ENCODE data around the gene PTPRK. TPM values are rescaled to one million over a fixed set of nuclear protein-coding genes. Genes with fewer than 3 reads are reported as not detected.

PTPRK gene
- total and polyA plus RNA-seq, 2 donors (not counting 1 experiment from before 2014, with no cell fraction given): 16.2 to 18.7 TPM

DNA sequence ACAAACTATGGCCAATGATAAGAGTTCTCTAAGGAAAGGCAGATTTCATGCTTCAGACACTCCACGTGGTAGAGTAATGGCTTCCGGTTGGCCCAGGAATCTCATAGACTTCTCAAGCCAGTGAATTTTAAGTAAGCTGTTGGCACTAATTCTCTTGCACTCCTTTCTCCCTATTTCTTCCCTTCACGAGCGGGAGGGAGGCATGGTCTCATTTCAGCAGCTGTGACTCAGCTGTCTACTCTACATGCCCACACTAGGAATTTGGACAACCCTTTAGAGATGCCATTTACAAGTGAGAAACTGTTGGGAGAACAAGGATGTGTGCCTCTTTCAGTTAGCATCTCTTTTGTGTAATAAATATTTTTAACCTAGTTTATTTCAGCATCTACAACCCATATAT, 107.7 kb downstream of the PTPRK start:
- Mint-ChIP-seq H3K9me3 (ENCODE audit: insufficient read depth) (no peaks in the 10 kb centered on the region), H3K27ac (no peak overlapping the region), H3K27me3 (no peaks in the 10 kb centered on the region), H3K4me1 (no peaks in the 10 kb centered on the region), H3K4me3 (no peak overlapping the region)
- no peak for DNase-seq
- TF ChIP-seq CTCF (IDR thresholded peaks at IDR 0.05): no peak
- H3K27ac ChIP-seq (ENCODE audit: low read length in 2 of 2): no peak overlapping the region
- H2AFZ ChIP-seq (ENCODE audit: insufficient read depth, low read depth, low read length, poor library complexity, severe bottlenecking): no peak overlapping the region
- no peaks in the 10 kb centered on the region for H3K4me1 ChIP-seq (ENCODE audit: control insufficient read depth in 2 of 2, insufficient read depth in 2 of 2, low read length in 2 of 2)
- no peak for ATAC-seq (ENCODE audit: low read depth)
- H3K27me3 ChIP-seq (replicated peaks in 1 of 4; ENCODE audit: control extremely low read depth in 1 of 4, control insufficient read depth in 3 of 4, insufficient read depth in 4 of 4, low read length in 3 of 4): no peaks in the 10 kb centered on the region
- CTCF ChIA-PET: no interaction called here
- H4K20me1 ChIP-seq (ENCODE audit: control insufficient read depth, insufficient read depth, low read length, poor library complexity, severe bottlenecking): no peaks in the 10 kb centered on the region
- intact Hi-C loops (cut with micrococcal nuclease): no loop called here
- H3K9ac ChIP-seq (ENCODE audit: low read length): no peak overlapping the region
- no peaks in the 10 kb centered on the region for H3K9me3 ChIP-seq (ENCODE audit: control extremely low read depth in 1 of 3, control insufficient read depth in 2 of 3, insufficient read depth in 1 of 3, low read length in 2 of 3)
- 100% methylated on average over 2 of the region's 4 CpGs for WGBS (ENCODE audit: insufficient coverage)
- POLR2A ChIA-PET: no interaction called here
- H3K4me2 ChIP-seq (replicated peaks; ENCODE audit: low read depth, low read length, poor library complexity, severe bottlenecking): no peak overlapping the region
- H3K79me2 ChIP-seq (ENCODE audit: control insufficient read depth, insufficient read depth, low read length): no peaks in the 10 kb centered on the region
- H3K4me3 ChIP-seq (ENCODE audit: control extremely low read depth in 1 of 5, extremely low read depth in 1 of 5, insufficient read depth in 1 of 5, low read depth in 2 of 5, low read length in 4 of 5): no peak overlapping the region
- no peaks in the 10 kb centered on the region for H3K36me3 ChIP-seq (replicated peaks in 1 of 2; ENCODE audit: control extremely low read depth in 1 of 2, control insufficient read depth in 1 of 2, extremely low read depth in 1 of 2, insufficient read depth in 2 of 2, low read length in 1 of 2)

DNA sequence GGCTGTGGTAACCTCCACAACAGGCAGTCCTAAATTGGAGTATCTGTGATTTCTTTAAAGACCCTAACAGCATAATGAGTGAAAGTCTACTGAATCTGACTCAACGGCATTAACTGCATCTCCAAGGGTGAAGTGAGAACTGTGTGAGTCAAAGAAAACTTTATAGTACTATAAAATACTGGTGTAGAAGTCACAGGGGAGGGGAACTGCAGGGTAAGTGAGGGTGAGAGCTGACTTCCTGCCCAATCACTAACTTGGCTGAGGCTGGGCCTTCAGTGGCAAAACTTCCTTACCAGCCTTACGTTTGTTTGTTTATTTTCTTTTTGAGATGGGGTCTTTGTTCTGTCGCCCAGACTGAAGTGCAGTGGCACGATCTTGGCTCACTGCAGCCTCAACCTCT, 109.8 kb downstream of the PTPRK start:
- ChIA-PET CTCF (no interaction called here), POLR2A (no interaction called here)
- H3K4me2 ChIP-seq (replicated peaks; ENCODE audit: low read depth, low read length, poor library complexity, severe bottlenecking): no peak overlapping the region
- no peak overlapping the region for H3K27ac Mint-ChIP-seq
- H3K27me3 ChIP-seq (replicated peaks in 1 of 4; ENCODE audit: control extremely low read depth in 1 of 4, control insufficient read depth in 3 of 4, insufficient read depth in 4 of 4, low read length in 3 of 4): no peaks in the 10 kb centered on the region
- no peak overlapping the region for H3K4me3 ChIP-seq (ENCODE audit: control extremely low read depth in 1 of 5, extremely low read depth in 1 of 5, insufficient read depth in 1 of 5, low read depth in 2 of 5, low read length in 4 of 5)
- no peaks in the 10 kb centered on the region for H3K4me1 Mint-ChIP-seq
- H3K4me3 Mint-ChIP-seq: no peak overlapping the region
- H3K9ac ChIP-seq (ENCODE audit: low read length): no peak overlapping the region
- ATAC-seq (ENCODE audit: low read depth) (no peak), DNase-seq (no peak)
- no peak overlapping the region for H2AFZ ChIP-seq (ENCODE audit: insufficient read depth, low read depth, low read length, poor library complexity, severe bottlenecking)
- H3K36me3 ChIP-seq (replicated peaks in 1 of 2; ENCODE audit: control extremely low read depth in 1 of 2, control insufficient read depth in 1 of 2, extremely low read depth in 1 of 2, insufficient read depth in 2 of 2, low read length in 1 of 2): no peaks in the 10 kb centered on the region
- H3K9me3 Mint-ChIP-seq (ENCODE audit: insufficient read depth): no peaks in the 10 kb centered on the region
- H3K27me3 Mint-ChIP-seq: no peaks in the 10 kb centered on the region
- H3K4me1 ChIP-seq (ENCODE audit: control insufficient read depth in 2 of 2, insufficient read depth in 2 of 2, low read length in 2 of 2): no peaks in the 10 kb centered on the region
- H4K20me1 ChIP-seq (ENCODE audit: control insufficient read depth, insufficient read depth, low read length, poor library complexity, severe bottlenecking): no peaks in the 10 kb centered on the region
- TF ChIP-seq EZH2 (IDR thresholded peaks at IDR 0.05; ENCODE audit: borderline replicate concordance, insufficient read depth, low read depth, low read length, poor library complexity, severe bottlenecking): no peak
- TF ChIP-seq CTCF (IDR thresholded peaks at IDR 0.05): no peak
- 90% methylated on average over 3 of the region's 4 CpGs for WGBS (ENCODE audit: insufficient coverage)
- intact Hi-C loops (cut with micrococcal nuclease): no loop called here
- H3K27ac ChIP-seq (ENCODE audit: low read length in 2 of 2): no peak overlapping the region
- H3K9me3 ChIP-seq (ENCODE audit: control extremely low read depth in 1 of 3, control insufficient read depth in 2 of 3, insufficient read depth in 1 of 3, low read length in 2 of 3): no peaks in the 10 kb centered on the region
- H3K79me2 ChIP-seq (ENCODE audit: control insufficient read depth, insufficient read depth, low read length): no peaks in the 10 kb centered on the region
